GM19043 (cell line): Measurements from ENCODE around the gene ARHGAP44.

Experiments used
- ATAC-seq: cut with Tn5 transposase; IDR thresholded peaks from one replicate; pipeline ENCODE4 v1.9.1; 2021; ENCODE audit warnings: low read depth; ENCODE audit not compliant: unreplicated experiment

Gene ARHGAP44

GRCh38 chr17:12789481-12790248, at the start of gene ARHGAP44:
TSS of gene ARHGAP44 (plus strand) at chr17:12789498. CDS start at chr17:12789839, 341 bp downstream.
- ATAC-seq: peak; percentile 66

GRCh38 chr17:12739500-12739899, 49.8 kb upstream of the ARHGAP44 start:
- ATAC-seq: no peak

GRCh38 chr17:12743046-12743445, 46.3 kb upstream of the ARHGAP44 start:
- ATAC-seq: no peak

- ATAC-seq: no peak
Observed at GRCh38 chr17:12744298-12744697, 45.0 kb upstream of the ARHGAP44 start.

GRCh38 chr17:12744786-12745185, 44.5 kb upstream of the ARHGAP44 start:
- no peak for ATAC-seq

GRCh38 chr17:12745486-12745885, 43.8 kb upstream of the ARHGAP44 start:
- ATAC-seq: no peak

GRCh38 chr17:12756786-12757185, 32.5 kb upstream of the ARHGAP44 start:
- ATAC-seq: no peak

GRCh38 chr17:12759090-12759489, 30.2 kb upstream of the ARHGAP44 start:
- ATAC-seq: no peak

GRCh38 chr17:12765548-12765947, 23.8 kb upstream of the ARHGAP44 start:
- ATAC-seq: no peak

GRCh38 chr17:12768255-12768654, 21.0 kb upstream of the ARHGAP44 start:
- ATAC-seq: no peak

- ATAC-seq: no peak
Observed at GRCh38 chr17:12769981-12770380, 19.3 kb upstream of the ARHGAP44 start.

- ATAC-seq: no peak
Observed at GRCh38 chr17:12773153-12773552, 16.1 kb upstream of the ARHGAP44 start.

GRCh38 chr17:12789075-12789480, 220 bp upstream of the ARHGAP44 start:
- ATAC-seq: peak; percentile 88

- no peak for ATAC-seq
Observed at GRCh38 chr17:12790249-12791106, 1.2 kb downstream of the ARHGAP44 start.

GRCh38 chr17:12794919-12795532, 5.7 kb downstream of the ARHGAP44 start:
- ATAC-seq: no peak

GRCh38 chr17:12800855-12801365, 11.6 kb downstream of the ARHGAP44 start:
- no peak for ATAC-seq

- ATAC-seq: no peak
Observed at GRCh38 chr17:12806630-12807029, 17.3 kb downstream of the ARHGAP44 start.

GRCh38 chr17:12808723-12809122, 19.4 kb downstream of the ARHGAP44 start:
- no peak for ATAC-seq

GRCh38 chr17:12812877-12813276, 23.6 kb downstream of the ARHGAP44 start:
- ATAC-seq: no peak

GRCh38 chr17:12813664-12814063, 24.4 kb downstream of the ARHGAP44 start:
- no peak for ATAC-seq

GRCh38 chr17:12814718-12815117, 25.4 kb downstream of the ARHGAP44 start:
- no peak for ATAC-seq
